C1 segment of cervical spinal cord (tissue), 14 donors: ENCODE data around the gene MYO16.

Source experiments
- DNase-seq, 14 donors: peaks; one replicate each; lab custom pipeline; 2025; lab: John Stamatoyannopoulos, UW

The MYO16 gene

GRCh38 chr13:108663710-108664109, 34.3 kb downstream of the MYO16 start:
- no peak for DNase-seq

- DNase-seq: no peak
These were observed 37.8 kb downstream of the MYO16 start for GRCh38 chr13:108667205-108667604.

- DNase-seq: no peak
These were observed 40.0 kb downstream of the MYO16 start for GRCh38 chr13:108669381-108669780.

- no peak for DNase-seq
These were observed 44.9 kb downstream of the MYO16 start for GRCh38 chr13:108674346-108674745.

GRCh38 chr13:108674771-108675170, 45.4 kb downstream of the MYO16 start:
- DNase-seq: no peak

- DNase-seq: no peak
These were observed 47.2 kb downstream of the MYO16 start for GRCh38 chr13:108676620-108677019.

GRCh38 chr13:108677806-108678205, 48.4 kb downstream of the MYO16 start:
- no peak for DNase-seq

GRCh38 chr13:108680011-108680410, 50.6 kb downstream of the MYO16 start:
- DNase-seq: no peak

- no peak for DNase-seq
These were observed 52.7 kb downstream of the MYO16 start for GRCh38 chr13:108681986-108682575.

- no peak for DNase-seq
These were observed 53.3 kb downstream of the MYO16 start for GRCh38 chr13:108682714-108683113.

GRCh38 chr13:108686027-108686426, 56.6 kb downstream of the MYO16 start:
- no peak for DNase-seq

GRCh38 chr13:108690726-108691125, 61.3 kb downstream of the MYO16 start:
- no peak for DNase-seq

- no peak for DNase-seq
These were observed 71.2 kb downstream of the MYO16 start for GRCh38 chr13:108700422-108701170.

- no peak for DNase-seq
These were observed 72.8 kb downstream of the MYO16 start for GRCh38 chr13:108702171-108702570.

- no peak for DNase-seq
These were observed 75.6 kb downstream of the MYO16 start for GRCh38 chr13:108705031-108705430.

GRCh38 chr13:108707584-108707983, 78.2 kb downstream of the MYO16 start:
- no peak for DNase-seq

GRCh38 chr13:108708921-108709320, 79.5 kb downstream of the MYO16 start:
- DNase-seq: no peak

GRCh38 chr13:108711386-108711785, 82.0 kb downstream of the MYO16 start:
- DNase-seq: no peak

- DNase-seq: no peak
These were observed 96.1 kb downstream of the MYO16 start for GRCh38 chr13:108725471-108725870.

GRCh38 chr13:108728370-108728769, 99.0 kb downstream of the MYO16 start:
- DNase-seq: no peak

GRCh38 chr13:108733022-108733560, 103.7 kb downstream of the MYO16 start:
- no peak for DNase-seq

GRCh38 chr13:108734676-108735075, 105.3 kb downstream of the MYO16 start:
- no peak for DNase-seq

- DNase-seq: no peak
These were observed 112.5 kb downstream of the MYO16 start for GRCh38 chr13:108741930-108742329.
